DOHH2 (cell line): ENCODE results near the gene CACNA2D2.

Experiments
- CTCF ChIP-seq: fragments of 200-600 bp; sonication (generic); IDR thresholded peaks from one replicate; pipeline ENCODE4 v1.5.1; 2014; ENCODE audit warnings: antibody characterized with exemption, mild to moderate bottlenecking, low read depth, low read length; ENCODE audit not compliant: poor library complexity, severe bottlenecking
- EZH2phosphoT487 ChIP-seq: fragments of 200-600 bp; sonication (generic); IDR thresholded peaks from 2 replicates; pipeline ENCODE4 v1.6.1; 2017; ENCODE audit warnings: borderline replicate concordance, mild to moderate bottlenecking, antibody characterized with exemption, low read length, moderate library complexity, mixed read lengths

GRCh38 chr3:50494126-50494525 lies 9.3 kb downstream of the CACNA2D2 start:
- TF ChIP-seq CTCF (no peak), EZH2phosphoT487 (no peak)
